ENCODE measurements around the gene KIF16B. TPM values are rescaled to one million over a fixed set of nuclear protein-coding genes. Genes with fewer than 3 reads are reported as not detected.

KIF16B gene
- total and polyA plus RNA-seq, 2 experiments from 2014 or later = 6.5 to 11.1 TPM

- ATAC-seq (no peak), DNase-seq (ENCODE audit: low spot score) (no peak)
- Histone ChIP-seq H3K79me2 (replicated peaks; ENCODE audit: insufficient read depth) (no peaks in the 10 kb centered on the region), H3K4me2 (no peak overlapping the region), H4K20me1 (replicated peaks; ENCODE audit: insufficient read depth) (no peaks in the 10 kb centered on the region), H3K27me3 (ENCODE audit: insufficient read depth) (no peaks in the 10 kb centered on the region), H3K4me1 (ENCODE audit: insufficient read depth) (no peaks in the 10 kb centered on the region), H3K4me3 (no peak overlapping the region), H3K27ac (ENCODE audit: low read depth) (no peak overlapping the region), H3K36me3 (ENCODE audit: insufficient read depth) (no peaks in the 10 kb centered on the region), H3F3A (replicated peaks; ENCODE audit: low read depth) (no peaks in the 10 kb centered on the region), H2AFZ (no peak overlapping the region), H3K9me2 (ENCODE audit: insufficient read depth) (no peaks in the 10 kb centered on the region)
- TF ChIP-seq, protein P1, sequence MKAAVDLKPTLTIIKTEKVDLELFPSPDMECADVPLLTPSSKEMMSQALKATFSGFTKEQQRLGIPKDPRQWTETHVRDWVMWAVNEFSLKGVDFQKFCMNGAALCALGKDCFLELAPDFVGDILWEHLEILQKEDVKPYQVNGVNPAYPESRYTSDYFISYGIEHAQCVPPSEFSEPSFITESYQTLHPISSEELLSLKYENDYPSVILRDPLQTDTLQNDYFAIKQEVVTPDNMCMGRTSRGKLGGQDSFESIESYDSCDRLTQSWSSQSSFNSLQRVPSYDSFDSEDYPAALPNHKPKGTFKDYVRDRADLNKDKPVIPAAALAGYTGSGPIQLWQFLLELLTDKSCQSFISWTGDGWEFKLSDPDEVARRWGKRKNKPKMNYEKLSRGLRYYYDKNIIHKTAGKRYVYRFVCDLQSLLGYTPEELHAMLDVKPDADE (IDR thresholded peaks at IDR 0.05) = no peak
- no peak for TF ChIP-seq POLR2AphosphoS5 (IDR thresholded peaks at IDR 0.05; ENCODE audit: low read depth)
- TF ChIP-seq CREB1 (CRISPR knock-in tag; IDR thresholded peaks at IDR 0.05; ENCODE audit: low read depth) = no peak
- no peak for TF ChIP-seq CTCF (conservative IDR thresholded peaks at IDR 0.05; ENCODE audit: low read depth in 2 of 2)
- no peak for TF ChIP-seq ZNF114 (CRISPR knock-in tag; IDR thresholded peaks at IDR 0.05)
- no peak for TF ChIP-seq NANOG (IDR thresholded peaks at IDR 0.05; ENCODE audit: borderline replicate concordance)
- no peak for TF ChIP-seq JUNB (IDR thresholded peaks at IDR 0.05; ENCODE audit: unreplicated experiment)
- TF ChIP-seq, protein P2, sequence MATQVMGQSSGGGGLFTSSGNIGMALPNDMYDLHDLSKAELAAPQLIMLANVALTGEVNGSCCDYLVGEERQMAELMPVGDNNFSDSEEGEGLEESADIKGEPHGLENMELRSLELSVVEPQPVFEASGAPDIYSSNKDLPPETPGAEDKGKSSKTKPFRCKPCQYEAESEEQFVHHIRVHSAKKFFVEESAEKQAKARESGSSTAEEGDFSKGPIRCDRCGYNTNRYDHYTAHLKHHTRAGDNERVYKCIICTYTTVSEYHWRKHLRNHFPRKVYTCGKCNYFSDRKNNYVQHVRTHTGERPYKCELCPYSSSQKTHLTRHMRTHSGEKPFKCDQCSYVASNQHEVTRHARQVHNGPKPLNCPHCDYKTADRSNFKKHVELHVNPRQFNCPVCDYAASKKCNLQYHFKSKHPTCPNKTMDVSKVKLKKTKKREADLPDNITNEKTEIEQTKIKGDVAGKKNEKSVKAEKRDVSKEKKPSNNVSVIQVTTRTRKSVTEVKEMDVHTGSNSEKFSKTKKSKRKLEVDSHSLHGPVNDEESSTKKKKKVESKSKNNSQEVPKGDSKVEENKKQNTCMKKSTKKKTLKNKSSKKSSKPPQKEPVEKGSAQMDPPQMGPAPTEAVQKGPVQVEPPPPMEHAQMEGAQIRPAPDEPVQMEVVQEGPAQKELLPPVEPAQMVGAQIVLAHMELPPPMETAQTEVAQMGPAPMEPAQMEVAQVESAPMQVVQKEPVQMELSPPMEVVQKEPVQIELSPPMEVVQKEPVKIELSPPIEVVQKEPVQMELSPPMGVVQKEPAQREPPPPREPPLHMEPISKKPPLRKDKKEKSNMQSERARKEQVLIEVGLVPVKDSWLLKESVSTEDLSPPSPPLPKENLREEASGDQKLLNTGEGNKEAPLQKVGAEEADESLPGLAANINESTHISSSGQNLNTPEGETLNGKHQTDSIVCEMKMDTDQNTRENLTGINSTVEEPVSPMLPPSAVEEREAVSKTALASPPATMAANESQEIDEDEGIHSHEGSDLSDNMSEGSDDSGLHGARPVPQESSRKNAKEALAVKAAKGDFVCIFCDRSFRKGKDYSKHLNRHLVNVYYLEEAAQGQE (IDR thresholded peaks at IDR 0.05; ENCODE audit: unreplicated experiment) = no peak
- TF ChIP-seq ZNF462 (CRISPR knock-in tag; IDR thresholded peaks at IDR 0.05) = no peak
- Mint-ChIP-seq H3K4me1 (peaks cover 3% of the 10 kb centered on the region; the same call in 1 of the 3 replicates), H3K27me3 (ENCODE audit: insufficient read depth, low read depth, poor library complexity) (no peaks in the 10 kb centered on the region), H3K4me3 (no peak overlapping the region), H3K27ac (no peak overlapping the region), H3K36me3 (ENCODE audit: low read depth) (0 out of 3 replicates have a peak, but pooled peaks cover 3% of the 10 kb centered on the region), H3K9me3 (no peaks in the 10 kb centered on the region)
Observed at GRCh38 chr20:16498526-16499253, 74.6 kb downstream of the KIF16B start.

Measured in GM23338 (cell line).